ENCODE data around the gene HINT3. TPM values are rescaled to one million over a fixed set of nuclear protein-coding genes. Genes with fewer than 3 reads are reported as not detected.
"Not testable (repeated sequence)": the region's sequence is repeated elsewhere in the genome, so short reads cannot be mapped to it uniquely, and the experiment has no call there.

HINT3 gene
- 10 to 100 TPM in 1 of 2 donors, 1 to 10 TPM in 1; 7.0 to 11.5 TPM for total RNA-seq

DNA sequence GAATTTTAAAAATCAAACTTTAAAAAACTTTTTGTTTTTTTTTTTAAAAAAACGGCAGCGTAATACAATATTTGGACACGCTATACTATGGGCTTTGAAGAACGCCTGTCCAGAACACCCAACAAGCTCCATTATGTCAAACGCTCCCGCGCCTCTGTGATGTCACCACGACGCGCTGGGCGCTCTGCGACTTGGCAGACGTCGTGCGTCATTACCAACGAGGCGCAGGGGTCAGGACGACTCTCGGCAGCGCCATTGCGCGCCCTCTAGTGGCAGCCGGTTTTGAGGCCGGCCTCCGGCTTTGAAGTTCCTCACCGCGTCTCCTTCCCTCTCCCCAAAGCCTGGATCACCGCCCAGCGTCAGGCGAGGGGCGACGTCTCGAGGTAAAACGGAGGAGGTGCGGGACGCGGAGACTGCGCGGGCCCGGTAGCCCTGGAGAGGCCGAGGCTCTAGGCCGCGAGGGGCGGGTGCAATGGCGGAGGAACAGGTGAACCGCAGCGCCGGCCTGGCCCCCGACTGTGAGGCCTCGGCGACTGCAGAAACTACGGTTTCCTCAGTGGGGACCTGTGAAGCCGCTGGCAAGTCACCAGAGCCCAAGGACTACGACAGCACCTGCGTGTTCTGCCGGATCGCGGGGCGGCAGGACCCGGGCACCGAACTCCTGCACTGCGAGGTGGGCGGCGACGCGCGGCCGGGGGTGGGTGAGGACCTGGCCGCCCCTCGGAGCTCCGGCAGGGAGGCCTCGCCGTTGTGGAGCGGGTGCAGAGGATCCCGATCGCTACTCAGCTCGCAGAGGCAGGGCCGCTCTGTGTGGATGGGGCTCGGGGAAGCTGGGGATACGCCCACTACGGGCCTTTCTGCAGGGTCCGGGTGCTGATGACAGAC is at the start of gene HINT3:
Gene HINT3, plus strand, starts transcription at position 265 of the 885 bp plus-strand sequence. Its CDS starts 208 bp downstream, at position 473.
- peak within 1 kb of the TSS in 1 of 2 donors; percentile 56 for H3K27ac Mint-ChIP-seq
- no peaks in the 10 kb centered on the region for H3K36me3 Mint-ChIP-seq
- ATAC-seq (peak; percentile 91 to 93), DNase-seq (ENCODE audit: low spot score in 2 of 2) (peak; percentile 97 to 99)
- no peaks in the 10 kb centered on the region for H3K9me3 Mint-ChIP-seq

- DNase-seq (ENCODE audit: low spot score in 2 of 2) (no peak), ATAC-seq (peak; percentile 94 to 96)
- Mint-ChIP-seq H3K27ac (peak overlapping the region; percentile 67 to 96), H3K9me3 (peaks cover 0 to 5% of the 10 kb centered on the region in 2 donors), H3K36me3 (peaks cover 6 to 28% of the 10 kb centered on the region in 2 donors)
Observed at GRCh38 chr6:125910527-125910926, 46.0 kb upstream of the HINT3 start.

DNA sequence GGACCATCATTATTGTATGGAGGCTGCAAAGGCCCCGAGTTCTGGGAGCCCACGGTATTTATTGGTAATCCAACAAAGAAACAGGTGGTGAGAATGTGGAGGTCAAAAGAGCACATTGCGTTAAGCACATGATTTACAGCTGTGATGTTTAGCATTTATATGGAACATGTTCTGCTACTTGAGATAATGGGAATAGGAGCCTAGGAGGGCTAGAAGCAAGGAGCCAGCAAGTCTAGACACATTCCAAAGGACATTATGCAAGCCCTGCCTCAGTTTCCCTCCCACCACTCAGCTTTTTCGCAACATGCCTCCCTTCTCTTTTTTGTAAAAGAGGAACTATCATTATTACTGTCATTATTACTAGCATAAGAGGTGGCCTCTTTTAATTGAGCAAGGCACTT is 45.5 kb upstream of the HINT3 start:
- DNase-seq (ENCODE audit: low spot score in 2 of 2); ATAC-seq; H3K9me3 Mint-ChIP-seq: not testable (repeated sequence)
- peak overlapping the region; percentile 67 to 96 for H3K27ac Mint-ChIP-seq
- peaks cover 8 to 31% of the 10 kb centered on the region in 2 donors for H3K36me3 Mint-ChIP-seq

GRCh38 chr6:125912430-125912829 is 44.1 kb upstream of the HINT3 start:
- not testable (repeated sequence) for DNase-seq (ENCODE audit: low spot score in 2 of 2); H3K27ac Mint-ChIP-seq; ATAC-seq; H3K9me3 Mint-ChIP-seq
- peaks cover 18 to 44% of the 10 kb centered on the region in 2 donors for H3K36me3 Mint-ChIP-seq

DNA sequence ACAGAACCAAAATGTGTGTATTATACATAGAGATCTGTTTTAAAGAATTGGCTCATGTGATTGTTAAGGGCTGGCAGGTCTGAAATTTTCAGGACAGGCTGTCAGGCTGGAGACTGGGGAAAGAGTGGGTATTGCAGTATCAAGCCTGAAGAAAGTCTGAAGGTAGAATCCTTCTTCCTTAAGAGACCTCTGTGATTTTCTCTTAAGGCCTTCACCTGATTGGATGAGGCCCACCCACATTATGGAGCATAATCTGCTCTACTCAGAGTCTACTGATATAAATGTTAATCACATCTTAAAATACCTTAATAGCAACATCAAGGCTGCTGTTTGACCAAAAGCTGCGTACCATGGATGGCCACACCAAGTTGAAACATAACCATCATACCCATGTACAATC is 43.4 kb upstream of the HINT3 start:
- H3K36me3 Mint-ChIP-seq = peaks cover 22 to 51% of the 10 kb centered on the region in 2 donors
- H3K27ac Mint-ChIP-seq = no peak overlapping the region
- no peak for ATAC-seq

GRCh38 chr6:125913864-125914351 is 42.7 kb upstream of the HINT3 start:
- peaks cover 0 to 5% of the 10 kb centered on the region in 2 donors for H3K9me3 Mint-ChIP-seq
- ATAC-seq = no peak
- no peak overlapping the region for H3K27ac Mint-ChIP-seq
- H3K36me3 Mint-ChIP-seq = peaks cover 22 to 56% of the 10 kb centered on the region in 2 donors
- no peak for DNase-seq (ENCODE audit: low spot score in 2 of 2)

More for the DNA sequence above, 43.4 kb upstream of the HINT3 start:
- DNase-seq (ENCODE audit: low spot score in 2 of 2) = no peak
- peaks cover 0 to 5% of the 10 kb centered on the region in 2 donors for H3K9me3 Mint-ChIP-seq

- ATAC-seq = peak; percentile 2 to 4
- no peaks in the 10 kb centered on the region for H3K9me3 Mint-ChIP-seq
Observed at GRCh38 chr6:125918230-125918629, 38.3 kb upstream of the HINT3 start.

DNA sequence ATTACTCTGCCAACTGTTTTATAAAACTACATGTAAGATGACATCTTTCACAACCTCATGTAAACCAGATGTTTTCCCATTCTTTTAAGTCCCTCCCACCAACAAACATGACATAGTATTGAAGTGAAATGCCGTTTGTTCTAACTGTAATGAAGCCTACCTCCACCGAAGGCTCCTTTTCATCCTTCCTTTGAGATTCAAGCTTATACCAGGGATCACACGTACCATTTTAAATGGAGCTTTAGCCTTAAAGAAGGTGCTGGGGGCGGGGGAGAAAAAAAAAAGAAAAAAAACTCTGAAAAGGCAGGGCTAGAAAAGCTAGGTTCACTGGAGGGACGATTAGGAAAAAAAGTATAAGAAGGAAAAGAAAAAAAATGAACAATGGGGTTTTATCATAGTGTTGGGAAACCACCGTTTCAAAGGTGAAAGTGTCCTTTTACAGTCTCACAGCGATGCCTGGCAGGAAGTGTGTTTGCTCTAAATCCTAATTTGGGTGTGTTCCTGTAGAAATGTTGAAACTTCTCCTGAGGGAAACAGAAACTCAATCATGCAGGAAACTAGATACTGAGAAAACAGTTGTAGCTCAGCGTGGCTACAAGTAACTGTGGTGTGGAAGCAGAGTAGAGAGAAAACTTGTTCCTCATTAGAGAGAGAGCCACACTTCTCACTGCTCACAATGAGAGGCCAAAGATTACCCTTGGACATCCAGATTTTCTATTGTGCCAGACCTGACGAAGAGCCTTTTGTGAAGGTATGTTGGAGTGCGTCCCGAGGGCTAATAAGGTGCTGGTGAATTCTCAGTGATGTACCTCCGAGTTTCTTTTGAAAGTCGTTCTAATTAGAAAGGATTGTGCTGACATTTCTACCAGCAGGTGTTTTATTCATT is 37.6 kb upstream of the HINT3 start:
- H3K27ac Mint-ChIP-seq = peak overlapping the region; percentile 94
- ATAC-seq = peak; percentile 93 to 95
- H3K36me3 Mint-ChIP-seq = peaks cover 31 to 79% of the 10 kb centered on the region in 2 donors
- H3K9me3 Mint-ChIP-seq = no peaks in the 10 kb centered on the region
- DNase-seq (ENCODE audit: low spot score in 2 of 2) = peak in 1 of 2 donors; percentile 36

More at GRCh38 chr6:125918230-125918629, 38.3 kb upstream of the HINT3 start:
- DNase-seq (ENCODE audit: low spot score in 2 of 2) = no peak
- Mint-ChIP-seq H3K27ac (peak overlapping the region; percentile 94), H3K36me3 (peaks cover 25 to 72% of the 10 kb centered on the region in 2 donors)

DNA sequence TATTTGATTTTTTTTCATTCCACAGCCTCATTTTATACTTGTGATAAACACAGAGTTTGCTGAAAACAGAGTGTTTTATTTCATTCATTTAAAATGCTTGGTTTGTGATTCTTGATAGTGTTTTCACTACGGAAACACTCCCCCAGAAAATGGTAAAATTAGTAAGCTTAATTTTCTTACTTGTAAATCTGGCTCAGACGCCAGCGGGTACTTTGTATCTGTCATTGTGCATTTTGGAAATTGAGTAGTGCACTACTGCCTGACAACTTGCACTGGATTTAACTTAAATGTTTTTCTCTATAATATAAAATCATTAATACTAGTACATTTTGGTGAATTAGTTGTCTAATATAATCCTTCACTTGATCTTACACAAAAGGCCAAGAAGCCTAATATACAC is 37.0 kb upstream of the HINT3 start:
- ATAC-seq (no peak), DNase-seq (ENCODE audit: low spot score in 2 of 2) (no peak)
- Mint-ChIP-seq H3K9me3 (no peaks in the 10 kb centered on the region), H3K27ac (peak overlapping the region; percentile 94), H3K36me3 (peaks cover 31 to 83% of the 10 kb centered on the region in 2 donors)

- Mint-ChIP-seq H3K27ac (peak overlapping the region in 1 of 2 donors; percentile 19), H3K9me3 (no peaks in the 10 kb centered on the region), H3K36me3 (peaks cover 23 to 68% of the 10 kb centered on the region in 2 donors)
- no peak for DNase-seq (ENCODE audit: low spot score in 2 of 2)
- ATAC-seq = no peak
Observed at GRCh38 chr6:125922322-125922860, 34.2 kb upstream of the HINT3 start.

DNA sequence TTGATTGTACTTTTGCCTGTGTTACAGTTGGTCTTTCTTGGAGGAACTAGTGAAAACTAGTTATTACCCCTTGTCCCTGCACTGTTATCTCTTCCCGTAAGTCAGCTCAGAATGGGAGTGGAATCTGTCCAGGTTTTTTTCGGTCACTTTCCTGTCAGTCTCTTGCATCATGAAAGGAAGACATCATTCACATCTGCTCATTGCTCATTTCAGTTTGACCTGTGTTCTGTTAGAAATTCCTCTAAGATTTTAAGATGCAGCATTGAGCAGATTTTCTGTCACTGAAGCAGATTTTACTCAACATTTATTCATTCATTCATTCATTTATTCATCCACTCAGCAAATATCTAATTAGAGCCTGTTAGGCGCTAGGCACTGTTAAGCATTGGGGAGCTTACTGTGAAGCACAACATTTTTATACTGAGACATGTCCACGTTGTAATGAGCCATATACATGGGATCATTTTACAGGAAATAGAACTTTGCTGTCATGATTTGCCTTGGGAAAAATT is 33.1 kb upstream of the HINT3 start:
- H3K27ac Mint-ChIP-seq = peak overlapping the region in 1 of 2 donors; percentile 11
- H3K9me3 Mint-ChIP-seq = no peaks in the 10 kb centered on the region
- DNase-seq (ENCODE audit: low spot score in 2 of 2) = no peak
- ATAC-seq = no peak
- peaks cover 24 to 65% of the 10 kb centered on the region in 2 donors for H3K36me3 Mint-ChIP-seq

DNA sequence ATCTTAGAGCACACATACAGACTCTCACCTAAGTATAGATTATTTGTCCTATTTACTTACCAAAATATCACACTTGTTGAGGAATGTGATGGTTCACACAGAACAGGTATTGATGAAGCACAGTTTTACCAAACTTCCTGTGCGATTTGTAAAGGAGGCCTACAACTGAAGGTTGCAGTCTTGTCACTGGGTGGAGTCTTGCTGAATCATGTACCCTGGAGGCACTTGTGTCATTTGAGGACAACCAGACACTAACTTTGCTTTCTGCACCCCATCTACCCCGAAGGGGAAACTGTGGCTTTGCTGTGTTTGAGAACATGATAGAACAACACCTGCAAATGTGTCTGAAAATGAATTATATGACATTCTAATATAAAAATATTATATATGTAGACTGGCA is 32.4 kb upstream of the HINT3 start:
- ATAC-seq (peak; percentile 46 to 53), DNase-seq (ENCODE audit: low spot score in 2 of 2) (no peak)
- Mint-ChIP-seq H3K36me3 (peaks cover 23 to 66% of the 10 kb centered on the region in 2 donors), H3K27ac (peak overlapping the region in 1 of 2 donors; percentile 22), H3K9me3 (no peaks in the 10 kb centered on the region)

DNA sequence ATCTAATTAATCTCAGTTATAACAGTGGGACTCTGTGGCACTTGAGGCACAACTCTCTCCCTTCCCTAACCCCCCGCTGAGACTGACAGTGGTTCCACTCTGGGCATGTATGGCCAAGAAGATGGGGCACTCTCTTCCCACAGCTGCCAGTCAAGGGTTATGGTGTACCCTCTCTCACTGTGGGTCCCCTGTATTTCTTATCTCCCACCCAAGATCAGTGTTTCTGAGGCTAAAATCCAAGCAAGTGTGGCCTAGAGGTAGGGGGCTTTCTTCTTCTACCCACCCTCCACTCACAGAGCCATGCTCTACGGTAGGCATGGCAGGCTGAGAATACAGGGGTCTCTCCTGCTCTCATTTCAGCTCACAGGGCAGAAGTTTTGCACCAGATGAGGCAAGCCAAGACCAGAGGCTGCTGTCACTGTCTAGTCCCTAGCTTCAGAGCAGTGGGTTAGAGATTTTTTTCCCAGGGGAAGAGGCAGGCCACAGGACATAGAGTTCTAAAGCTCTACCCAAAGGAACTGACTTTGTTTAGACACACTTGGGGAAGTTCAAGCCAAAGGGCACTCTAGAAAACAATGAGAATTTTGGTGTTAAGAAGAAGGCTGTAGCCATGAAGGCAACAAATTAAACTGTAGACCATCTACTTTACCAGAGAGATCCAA is 31.7 kb upstream of the HINT3 start:
- Mint-ChIP-seq H3K36me3 (peaks cover 20 to 61% of the 10 kb centered on the region in 2 donors), H3K9me3 (no peaks in the 10 kb centered on the region), H3K27ac (peak overlapping the region in 1 of 2 donors; percentile 82)
- ATAC-seq (peak in 1 of 2 donors; percentile 25), DNase-seq (ENCODE audit: low spot score in 2 of 2) (no peak)

DNA sequence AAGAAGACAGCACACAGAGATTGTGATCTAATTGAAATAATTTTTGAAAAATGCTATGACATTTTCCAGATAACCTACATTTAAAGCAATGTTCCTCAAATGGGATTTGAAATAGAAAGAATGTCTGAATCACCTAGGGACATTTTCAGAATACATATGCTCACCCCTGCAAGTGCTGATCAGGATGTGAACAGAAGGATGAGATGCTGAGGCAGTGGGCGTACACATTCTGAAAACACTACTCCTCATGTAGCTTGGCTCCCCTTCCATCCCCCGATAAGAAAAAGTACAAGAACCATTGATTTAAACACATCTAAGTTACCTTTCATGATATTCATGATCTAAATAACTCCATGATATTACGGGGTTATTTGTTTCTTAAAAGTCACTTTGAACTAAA is 29.9 kb upstream of the HINT3 start:
- ATAC-seq = peak in 1 of 2 donors; percentile 39
- Mint-ChIP-seq H3K9me3 (peaks cover 2% of the 10 kb centered on the region in 2 donors), H3K27ac (peak overlapping the region in 1 of 2 donors; percentile 9), H3K36me3 (peaks cover 28 to 60% of the 10 kb centered on the region in 2 donors)
- no peak for DNase-seq (ENCODE audit: low spot score in 2 of 2)

- Mint-ChIP-seq H3K36me3 (peaks cover 32 to 55% of the 10 kb centered on the region in 2 donors), H3K27ac (no peak overlapping the region), H3K9me3 (peaks cover 4 to 5% of the 10 kb centered on the region in 2 donors)
- no peak for DNase-seq (ENCODE audit: low spot score in 2 of 2)
- no peak for ATAC-seq
Observed at GRCh38 chr6:125927761-125928160, 28.8 kb upstream of the HINT3 start.

All from activated naive CD4-positive, alpha-beta T cell treated with anti-CD3 and anti-CD28 coated beads, Interleukin-2, amount 50 U/mL, for 72 hours (primary cell).